SU-DHL-6 (cell line): Measurements from ENCODE around the gene L3MBTL4.

Source experiments
- CTCF ChIP-seq: fragments of 200-600 bp; sonication (generic); IDR thresholded peaks from one replicate; pipeline ENCODE4 v1.5.1; 2017; ENCODE audit warnings: antibody characterized with exemption, mild to moderate bottlenecking, low read length, moderate library complexity; ENCODE audit not compliant: insufficient read depth, poor library complexity, severe bottlenecking
- EZH2phosphoT487 ChIP-seq: fragments of 200-600 bp; sonication (generic), shearing (Covaris generic); conservative IDR thresholded peaks from 2 replicates; pipeline ENCODE4 v1.6.1; 2018; ENCODE audit warnings: mild to moderate bottlenecking, antibody characterized with exemption, low read length, moderate library complexity, mixed read lengths

GRCh38 chr18:5983488-5983887 lies 431.2 kb downstream of the L3MBTL4 start:
- TF ChIP-seq CTCF (no peak), EZH2phosphoT487 (no peak)
